Transverse colon (tissue), 4 donors: ENCODE measurements around the gene GPR158. TPM values are rescaled to one million over a fixed set of nuclear protein-coding genes. Genes with fewer than 3 reads are reported as not detected.

ENCODE experiments used
- DNase-seq: peaks from one replicate; pipeline ENCODE4 v3.0.0-alpha.2; 2019
- H3K27ac ChIP-seq, 4 donors: fragments of 200-600 bp; sonication (generic); 2 replicates each; pipeline ENCODE4 v1.5.1; 2016 to 2018; ENCODE audit warnings: inconsistent platforms in 4 of 4
- H3K27me3 ChIP-seq: fragments of 200-600 bp; sonication (generic); 2 replicates; pipeline ENCODE4 v1.5.1; 2017; ENCODE audit warnings: inconsistent platforms
- H3K36me3 ChIP-seq, 4 donors: fragments of 200-600 bp; sonication (generic); 2 replicates each; pipeline ENCODE4 v1.5.1; 2017 to 2019; ENCODE audit warnings: inconsistent platforms in 4 of 4
- H3K4me1 ChIP-seq, 4 donors: fragments of 200-600 bp; sonication (generic); 2 replicates each; pipeline ENCODE4 v1.5.1; 2017 to 2020; ENCODE audit warnings: inconsistent platforms in 4 of 4
- H3K4me3 ChIP-seq, 4 donors: fragments of 200-600 bp; sonication (generic); 1 replicate in 1 of 4; 2 replicates in 3 of 4; pipeline versions ENCODE4 v1.5.1 to v1.6.1; 2017 to 2019; ENCODE audit warnings: inconsistent platforms in 4 of 4
- H3K9me3 ChIP-seq, 2 donors: fragments of 200-600 bp; sonication (generic); 2 replicates each; pipeline ENCODE4 v1.5.1; 2017 to 2019; ENCODE audit warnings: inconsistent platforms in 2 of 2
- CTCF ChIP-seq, 5 experiments: fragments of 200-600 bp in 3 of 5; fragments of 450-650 bp in 2 of 5; sonication (generic) in 3 of 5; IDR thresholded peaks; 1 replicate in 2 of 5; 2 replicates in 3 of 5; pipeline ENCODE4 v1.5.1; 2016 to 2017; ENCODE audit warnings: antibody characterized with exemption in 5 of 5, inconsistent platforms in 3 of 5, mild to moderate bottlenecking in 2 of 5, moderate library complexity in 1 of 5
- EP300 ChIP-seq: sonication (generic); formaldehyde crosslinking; IDR thresholded peaks from one replicate; pipeline ENCODE4 v1.6.1; 2017; ENCODE audit warnings: antibody characterized with exemption, low read depth
- POLR2A ChIP-seq: fragments of 450-650 bp; IDR thresholded peaks from one replicate; pipeline ENCODE4 v1.6.1; 2016; ENCODE audit warnings: antibody characterized with exemption, mild to moderate bottlenecking, moderate library complexity
- POLR2AphosphoS5 ChIP-seq, 3 donors: sonication (generic); formaldehyde crosslinking; IDR thresholded peaks; one replicate each; pipeline ENCODE4 v1.6.1; 2016; ENCODE audit warnings: antibody characterized with exemption in 3 of 3
- WGBS, 2 donors: methylation state at CpG; one replicate each; pipeline ENCODE4 v1.1.5; 2018; ENCODE audit warnings: low coverage in 1 of 2; 5-methylcytosine and 5-hydroxymethylcytosine counted together
- in situ Hi-C, 4 donors: fragments of 200-750 bp; cut with MboI; loops; one replicate each; pipeline versions ENCODE4 v1.15.0 to v1.15.1; 2017; ENCODE audit warnings: low sequenced_read_pairs in 3 of 4, low pct_ligation_motif_present in 1 of 4, low pct_unique_long_range_greater_than_20kb in 1 of 4
- intact Hi-C: fragments of 100-400 bp; cut with DNase I; formaldehyde crosslinking; loops from one replicate; pipeline ENCODE4 v1.15.1; 2023; ENCODE audit warnings: low total_unique reads
- total RNA-seq, 4 donors: library from RNA; depleted of rRNA; stranded (reverse); fragments of >200 nt; gene quantifications; one replicate each; pipeline ENCODE4 v1.1.0, GENCODE V29; 2016

GPR158 gene
- total RNA-seq, 4 donors from 2014 or later = 0.16 to 0.27 TPM; not detected in 2

GRCh38 chr10:25522946-25523608, 348.3 kb downstream of the GPR158 start:
- Histone ChIP-seq H3K4me3 (no peak overlapping the region), H3K27ac (no peak overlapping the region), H3K9me3 (no peaks in the 10 kb centered on the region), H3K4me1 (no peaks in the 10 kb centered on the region), H3K36me3 (no peaks in the 10 kb centered on the region), H3K27me3 (no peaks in the 10 kb centered on the region)
- intact Hi-C loops = no loop called here
- no peak for DNase-seq
- TF ChIP-seq CTCF (IDR thresholded peaks at IDR 0.05) (no peak), EP300 (no peak), POLR2A (no peak), POLR2AphosphoS5 (IDR thresholded peaks at IDR 0.05) (no peak)
- WGBS, 2 donors = 49 to 65% methylated on average over 3 to 4 of the region's 4 CpGs
- in situ Hi-C loops = no loop called here

DNA sequence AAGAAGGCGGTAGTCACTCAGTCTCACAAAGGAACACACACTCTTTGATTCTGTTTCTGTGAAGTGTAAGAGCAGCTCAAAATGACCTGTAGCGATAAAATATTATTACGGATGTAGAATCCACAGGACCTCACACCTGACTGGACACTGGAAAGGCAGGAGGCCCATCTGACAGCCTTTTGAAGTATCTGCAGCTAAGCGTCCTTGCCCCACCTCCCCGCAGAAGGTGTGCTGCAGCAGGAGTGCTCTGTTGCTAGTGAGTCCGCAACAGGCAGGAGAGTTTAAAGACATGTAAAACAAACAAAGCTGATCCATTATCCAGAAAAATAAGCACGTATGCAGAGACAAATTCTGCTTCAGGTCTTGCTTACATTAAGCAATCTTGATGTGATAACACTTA, 355.5 kb downstream of the GPR158 start:
- TF ChIP-seq POLR2AphosphoS5 (IDR thresholded peaks at IDR 0.05) (no peak), EP300 (no peak), CTCF (IDR thresholded peaks at IDR 0.05) (no peak), POLR2A (no peak)
- H3K4me3 ChIP-seq = no peak overlapping the region
- in situ Hi-C loops (no loop called here), intact Hi-C loops (no loop called here)
- no peaks in the 10 kb centered on the region for H3K4me1 ChIP-seq
- 58 to 70% methylated on average over 5 to 7 of the region's 7 CpGs for WGBS, 2 donors
- H3K9me3 ChIP-seq = no peaks in the 10 kb centered on the region
- H3K27ac ChIP-seq = no peak overlapping the region
- no peak for DNase-seq
- no peaks in the 10 kb centered on the region for H3K27me3 ChIP-seq
- no peaks in the 10 kb centered on the region for H3K36me3 ChIP-seq

DNA sequence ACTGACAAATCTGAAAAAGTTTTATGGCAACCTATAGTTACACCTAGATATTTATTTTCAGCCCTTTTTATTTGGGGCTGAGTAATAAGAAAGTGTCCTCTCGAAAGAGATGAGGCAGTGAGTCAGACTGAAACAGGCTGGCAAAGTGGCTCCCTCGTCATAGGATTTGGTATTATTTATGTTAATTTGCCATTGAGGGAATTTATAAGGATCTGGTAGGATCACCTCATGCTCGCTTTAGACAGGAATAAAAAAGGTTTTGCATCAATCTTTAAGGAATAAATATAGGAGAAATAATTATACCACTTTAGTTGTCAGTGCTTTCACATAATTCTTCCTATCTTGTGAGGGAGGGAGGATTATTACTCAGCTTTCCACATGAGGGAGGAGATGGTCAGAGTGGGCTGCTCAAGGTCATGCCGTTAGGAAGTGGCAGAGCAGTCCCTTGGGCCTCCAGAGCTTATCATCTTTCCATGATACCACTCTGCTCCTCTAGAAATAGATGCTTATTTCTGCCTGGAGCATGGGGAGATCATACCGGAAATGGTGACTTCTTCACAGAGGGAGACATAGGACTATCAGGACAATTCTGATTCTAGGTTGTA, 356.8 kb downstream of the GPR158 start:
- no peaks in the 10 kb centered on the region for H3K27me3 ChIP-seq
- no peak overlapping the region for H3K27ac ChIP-seq
- 54 to 65% methylated on average over 3 to 5 of the region's 5 CpGs for WGBS, 2 donors
- DNase-seq = no peak
- H3K4me1 ChIP-seq = no peaks in the 10 kb centered on the region
- H3K4me3 ChIP-seq = no peak overlapping the region
- H3K9me3 ChIP-seq = no peaks in the 10 kb centered on the region
- TF ChIP-seq POLR2A = no peak
- TF ChIP-seq EP300 = no peak
- TF ChIP-seq POLR2AphosphoS5 (IDR thresholded peaks at IDR 0.05) = no peak
- no peak for TF ChIP-seq CTCF (IDR thresholded peaks at IDR 0.05)
- H3K36me3 ChIP-seq = no peaks in the 10 kb centered on the region
- in situ Hi-C loops (no loop called here), intact Hi-C loops (no loop called here)

DNA sequence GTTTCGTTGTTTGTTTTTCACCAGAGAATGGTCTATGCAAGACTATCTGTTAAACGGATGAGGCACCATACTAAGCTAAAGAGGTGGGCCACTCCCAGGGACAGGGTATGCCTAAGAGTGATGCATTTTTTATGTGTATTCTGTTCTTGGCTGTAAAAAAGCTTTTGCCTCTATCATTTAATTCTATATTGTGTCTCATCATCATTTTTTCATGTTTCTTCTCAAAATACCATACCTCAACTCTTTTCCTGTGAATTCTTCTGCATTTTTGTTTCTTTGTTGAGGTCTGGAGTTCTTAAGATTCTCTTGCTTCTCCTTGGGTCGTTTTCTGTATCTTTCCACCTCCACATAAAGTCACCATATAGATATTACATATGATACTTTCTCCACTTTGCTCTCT, 357.4 kb downstream of the GPR158 start:
- H3K27me3 ChIP-seq = no peaks in the 10 kb centered on the region
- no peaks in the 10 kb centered on the region for H3K9me3 ChIP-seq
- no peaks in the 10 kb centered on the region for H3K4me1 ChIP-seq
- WGBS, 2 donors = 41 to 61% methylated on average over 3 of the region's 3 CpGs
- no peaks in the 10 kb centered on the region for H3K36me3 ChIP-seq
- no peak overlapping the region for H3K4me3 ChIP-seq
- TF ChIP-seq EP300 (no peak), POLR2AphosphoS5 (IDR thresholded peaks at IDR 0.05) (no peak), CTCF (IDR thresholded peaks at IDR 0.05) (no peak), POLR2A (no peak)
- intact Hi-C loops = no loop called here
- H3K27ac ChIP-seq = no peak overlapping the region
- no peak for DNase-seq
- in situ Hi-C loops = no loop called here
